ENCODE results near the gene DUSP28.

- TF ChIP-seq CTCF (IDR thresholded peaks at IDR 0.05) (no peak), REST (IDR thresholded peaks at IDR 0.05; ENCODE audit: insufficient read depth in 1 of 2, low read depth in 2 of 2, low read length in 1 of 2) (no peak), POLR2AphosphoS5 (IDR thresholded peaks at IDR 0.05; ENCODE audit: low read depth, low read length) (no peak), SIN3A (IDR thresholded peaks at IDR 0.05; ENCODE audit: borderline replicate concordance, insufficient read depth, low read depth, low read length) (no peak)
Measured at GRCh38 chr2:240590681-240591111, 30.5 kb downstream of the DUSP28 start.

Measured in Panc1 (cell line).